Measurements from ENCODE around the gene ZNF580. TPM values are rescaled to one million over a fixed set of nuclear protein-coding genes. Genes with fewer than 3 reads are reported as not detected.

ZNF580 gene
- polyA plus RNA-seq, 1 donor (not counting 4 experiments of a cell fraction or from before 2014, with no cell fraction given): 3.0 TPM

GRCh38 chr19:55621205-55621672 is 19.6 kb upstream of the ZNF580 start:
- TF ChIP-seq EZH2 (IDR thresholded peaks at IDR 0.05; ENCODE audit: low read length) (no peak), CTCF (optimal IDR thresholded peaks at IDR 0.05 in 1 of 3, IDR thresholded peaks at IDR 0.05 in 1 of 3, conservative IDR thresholded peaks at IDR 0.05 in 1 of 3; ENCODE audit: extremely low read depth in 1 of 3, insufficient read depth in 2 of 3, low read length in 3 of 3) (no peak)
- H3K9me1 ChIP-seq (ENCODE audit: control insufficient read depth, extremely low read depth, insufficient read depth, low read length): no peaks in the 10 kb centered on the region
- FAIRE-seq (no peak), DNase-seq (ENCODE audit: low read depth, low spot score) (no peak)
- peaks cover 3% of the 10 kb centered on the region for H4K20me1 ChIP-seq (ENCODE audit: control insufficient read depth, extremely low read depth, insufficient read depth, low read length)
- H3K4me2 ChIP-seq (ENCODE audit: control insufficient read depth, extremely low read depth, insufficient read depth, low read depth, low read length): no peak overlapping the region
- dilution Hi-C loops (cut with MboI; ENCODE audit: extremely low pct_ligation_motif_present, low sequenced_read_pairs): no loop called here
- H2AFZ ChIP-seq (ENCODE audit: control insufficient read depth, low read length): no peak overlapping the region
- no peak overlapping the region for H3K4me3 ChIP-seq (ENCODE audit: control insufficient read depth in 2 of 3, extremely low read depth in 1 of 3, insufficient read depth in 2 of 3, low read depth in 1 of 3, low read length in 3 of 3)
- no peak overlapping the region for H3K9ac ChIP-seq (ENCODE audit: control insufficient read depth, extremely low read depth, insufficient read depth, low read length)
- H3K4me1 ChIP-seq (ENCODE audit: control insufficient read depth, extremely low read depth, insufficient read depth, low read length): peaks cover 13% of the 10 kb centered on the region
- no peaks in the 10 kb centered on the region for H3K9me3 ChIP-seq (ENCODE audit: control insufficient read depth, low read depth, low read length)
- no peaks in the 10 kb centered on the region for H3K27me3 ChIP-seq (ENCODE audit: control insufficient read depth, extremely low read depth, insufficient read depth, low read length)
- H3K27ac ChIP-seq (ENCODE audit: control insufficient read depth, insufficient read depth, low read length): no peak overlapping the region
- H3K36me3 ChIP-seq (ENCODE audit: control insufficient read depth in 2 of 2, extremely low read depth in 1 of 2, insufficient read depth in 2 of 2, low read length in 2 of 2): peaks cover 5 to 6% of the 10 kb centered on the region in 2 experiments
- no peaks in the 10 kb centered on the region for H3K79me2 ChIP-seq (ENCODE audit: control insufficient read depth, insufficient read depth, low read length)

GRCh38 chr19:55621673-55622231 is 19.1 kb upstream of the ZNF580 start:
- dilution Hi-C loops (cut with MboI; ENCODE audit: extremely low pct_ligation_motif_present, low sequenced_read_pairs): no loop called here
- FAIRE-seq: no peak

More at GRCh38 chr19:55621673-55622231, 19.1 kb upstream of the ZNF580 start:
- peaks cover 3% of the 10 kb centered on the region for H4K20me1 ChIP-seq (ENCODE audit: control insufficient read depth, extremely low read depth, insufficient read depth, low read length)
- H3K27ac ChIP-seq (ENCODE audit: control insufficient read depth, insufficient read depth, low read length): no peak overlapping the region
- TF ChIP-seq EZH2 (IDR thresholded peaks at IDR 0.05; ENCODE audit: low read length): no peak
- TF ChIP-seq CTCF (optimal IDR thresholded peaks at IDR 0.05 in 1 of 3, IDR thresholded peaks at IDR 0.05 in 1 of 3, conservative IDR thresholded peaks at IDR 0.05 in 1 of 3; ENCODE audit: extremely low read depth in 1 of 3, insufficient read depth in 2 of 3, low read length in 3 of 3): no peak
- no peak overlapping the region for H2AFZ ChIP-seq (ENCODE audit: control insufficient read depth, low read length)
- no peak overlapping the region for H3K4me2 ChIP-seq (ENCODE audit: control insufficient read depth, extremely low read depth, insufficient read depth, low read depth, low read length)
- H3K79me2 ChIP-seq (ENCODE audit: control insufficient read depth, insufficient read depth, low read length): no peaks in the 10 kb centered on the region
- H3K9ac ChIP-seq (ENCODE audit: control insufficient read depth, extremely low read depth, insufficient read depth, low read length): no peak overlapping the region
- H3K9me3 ChIP-seq (ENCODE audit: control insufficient read depth, low read depth, low read length): no peaks in the 10 kb centered on the region
- H3K4me1 ChIP-seq (ENCODE audit: control insufficient read depth, extremely low read depth, insufficient read depth, low read length): peaks cover 13% of the 10 kb centered on the region
- H3K36me3 ChIP-seq (ENCODE audit: control insufficient read depth in 2 of 2, extremely low read depth in 1 of 2, insufficient read depth in 2 of 2, low read length in 2 of 2): peaks cover 4 to 5% of the 10 kb centered on the region in 2 experiments
- H3K9me1 ChIP-seq (ENCODE audit: control insufficient read depth, extremely low read depth, insufficient read depth, low read length): no peaks in the 10 kb centered on the region
- H3K4me3 ChIP-seq (ENCODE audit: control insufficient read depth in 2 of 3, extremely low read depth in 1 of 3, insufficient read depth in 2 of 3, low read depth in 1 of 3, low read length in 3 of 3): no peak overlapping the region
- DNase-seq (ENCODE audit: low read depth, low spot score): no peak
- no peaks in the 10 kb centered on the region for H3K27me3 ChIP-seq (ENCODE audit: control insufficient read depth, extremely low read depth, insufficient read depth, low read length)
